ENCODE data around the gene TXLNB. TPM values are rescaled to one million over a fixed set of nuclear protein-coding genes. Genes with fewer than 3 reads are reported as not detected.
A peak's percentile ranks its signal among the peaks of the same experiment; 100 is the strongest.

Gene TXLNB
- total and polyA plus RNA-seq, 2 of the 4 experiments (the other 2 are of a cell fraction) = under 0.01 to 0.05 TPM

DNA sequence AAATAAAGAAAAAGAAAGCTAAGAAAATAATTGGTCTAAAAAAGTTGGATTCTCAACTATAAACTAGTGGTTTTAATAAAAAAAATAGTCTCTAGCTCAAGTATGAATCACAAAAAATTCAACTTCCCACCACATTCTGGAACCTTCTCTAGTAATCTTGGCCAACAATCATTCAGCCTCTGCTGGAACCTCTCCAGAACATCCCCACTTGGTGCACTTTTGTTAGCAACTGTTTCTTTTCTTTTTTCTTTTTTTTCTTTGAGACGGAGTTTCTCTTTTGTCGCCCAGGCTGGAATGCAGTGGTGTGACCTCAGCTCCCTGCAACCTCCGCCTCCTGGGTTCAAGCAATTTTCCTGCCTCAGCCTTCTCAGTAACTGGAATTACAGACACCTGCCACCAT, 35.7 kb downstream of the TXLNB start:
- H4K91ac ChIP-seq (ENCODE audit: insufficient read depth, low read depth, low read length) = no peak overlapping the region
- CTCF ChIA-PET = interaction anchor here (0.6 kb wide), 1 partner anchor 344 kb away, joined by 3 read pairs; no protein-coding TSS in a partner anchor
- H3K56ac ChIP-seq (ENCODE audit: extremely low read depth, insufficient read depth, low read length) = no peak overlapping the region
- no peak overlapping the region for H3K27ac ChIP-seq (ENCODE audit: insufficient read depth, low read length)
- H2BK15ac ChIP-seq (ENCODE audit: low read depth, low read length) = no peak overlapping the region
- H2AK9ac ChIP-seq (replicated peaks; ENCODE audit: low read depth, low read length, poor library complexity) = no peak overlapping the region
- H2BK20ac ChIP-seq (ENCODE audit: low read depth, low read length) = no peak overlapping the region
- no peak overlapping the region for H2AFZ ChIP-seq (replicated peaks; ENCODE audit: low read length, poor library complexity)
- WGBS, 2 experiments (ENCODE audit: extremely low coverage in 2 of 2, insufficient read length in 1 of 2) = 66% methylated on average over 3 of the region's 3 CpGs; no CpG with 5 or more reads in 1 of the 2 experiments
- intact Hi-C loops (cut with micrococcal nuclease) (no loop called here), dilution Hi-C loops (cut with HindIII; ENCODE audit: low sequenced_read_pairs, unreplicated experiment) (no loop called here), in situ Hi-C loops (cut with MboI; ENCODE audit: low sequenced_read_pairs) (no loop called here)
- no peak for TF ChIP-seq POLR2A (IDR thresholded peaks at IDR 0.05; ENCODE audit: low read depth, low read length)
- no peak for TF ChIP-seq NFE2L2 (IDR thresholded peaks at IDR 0.05; ENCODE audit: low read depth, low read length)
- TF ChIP-seq, protein P1, sequence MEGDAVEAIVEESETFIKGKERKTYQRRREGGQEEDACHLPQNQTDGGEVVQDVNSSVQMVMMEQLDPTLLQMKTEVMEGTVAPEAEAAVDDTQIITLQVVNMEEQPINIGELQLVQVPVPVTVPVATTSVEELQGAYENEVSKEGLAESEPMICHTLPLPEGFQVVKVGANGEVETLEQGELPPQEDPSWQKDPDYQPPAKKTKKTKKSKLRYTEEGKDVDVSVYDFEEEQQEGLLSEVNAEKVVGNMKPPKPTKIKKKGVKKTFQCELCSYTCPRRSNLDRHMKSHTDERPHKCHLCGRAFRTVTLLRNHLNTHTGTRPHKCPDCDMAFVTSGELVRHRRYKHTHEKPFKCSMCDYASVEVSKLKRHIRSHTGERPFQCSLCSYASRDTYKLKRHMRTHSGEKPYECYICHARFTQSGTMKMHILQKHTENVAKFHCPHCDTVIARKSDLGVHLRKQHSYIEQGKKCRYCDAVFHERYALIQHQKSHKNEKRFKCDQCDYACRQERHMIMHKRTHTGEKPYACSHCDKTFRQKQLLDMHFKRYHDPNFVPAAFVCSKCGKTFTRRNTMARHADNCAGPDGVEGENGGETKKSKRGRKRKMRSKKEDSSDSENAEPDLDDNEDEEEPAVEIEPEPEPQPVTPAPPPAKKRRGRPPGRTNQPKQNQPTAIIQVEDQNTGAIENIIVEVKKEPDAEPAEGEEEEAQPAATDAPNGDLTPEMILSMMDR (conservative IDR thresholded peaks at IDR 0.05; ENCODE audit: low read depth, low read length) = no peak
- TF ChIP-seq, protein P2, sequence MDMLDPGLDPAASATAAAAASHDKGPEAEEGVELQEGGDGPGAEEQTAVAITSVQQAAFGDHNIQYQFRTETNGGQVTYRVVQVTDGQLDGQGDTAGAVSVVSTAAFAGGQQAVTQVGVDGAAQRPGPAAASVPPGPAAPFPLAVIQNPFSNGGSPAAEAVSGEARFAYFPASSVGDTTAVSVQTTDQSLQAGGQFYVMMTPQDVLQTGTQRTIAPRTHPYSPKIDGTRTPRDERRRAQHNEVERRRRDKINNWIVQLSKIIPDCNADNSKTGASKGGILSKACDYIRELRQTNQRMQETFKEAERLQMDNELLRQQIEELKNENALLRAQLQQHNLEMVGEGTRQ (IDR thresholded peaks at IDR 0.05; ENCODE audit: low read depth, low read length) = no peak
- TF ChIP-seq MXI1 (IDR thresholded peaks at IDR 0.05; ENCODE audit: borderline replicate concordance, low read depth, low read length) = no peak
- TF ChIP-seq MAZ (IDR thresholded peaks at IDR 0.05; ENCODE audit: borderline replicate concordance, low read depth, low read length) = no peak
- no peak for TF ChIP-seq FOS (IDR thresholded peaks at IDR 0.05; ENCODE audit: low read depth, low read length)
- no peak overlapping the region for H4K5ac ChIP-seq (ENCODE audit: low read depth, low read length)
- peak; percentile 83 for DNase-seq
- H3K79me1 ChIP-seq (ENCODE audit: low read depth in 1 of 2, low read length in 2 of 2) = no peaks in the 10 kb centered on the region
- H4K20me1 ChIP-seq (ENCODE audit: insufficient read depth, low read length) = no peaks in the 10 kb centered on the region
- H2AK5ac ChIP-seq (ENCODE audit: low read depth, low read length) = no peak overlapping the region
- H3K4me3 ChIP-seq (ENCODE audit: insufficient read depth, low read depth, low read length) = no peak overlapping the region
- peaks cover 4% of the 10 kb centered on the region; the same call in 1 of the 2 replicates for H3K27me3 ChIP-seq (ENCODE audit: control insufficient read depth, insufficient read depth, low read length)
- H4K8ac ChIP-seq (ENCODE audit: low read depth in 2 of 2, low read length in 2 of 2) = no peak overlapping the region
- POLR2A ChIA-PET (ENCODE audit: unreplicated experiment) = interaction anchor here (0.6 kb wide), 1 partner anchor 15 kb away, joined by 3 read pairs; no protein-coding TSS in a partner anchor
- H3K4me1 ChIP-seq (ENCODE audit: control insufficient read depth, insufficient read depth, low read length) = peaks cover 7% of the 10 kb centered on the region; the same call in 1 of the 2 replicates
- H3K23ac ChIP-seq (ENCODE audit: low read depth, low read length) = no peak overlapping the region
- no TSS peak for BruUV-seq (replicated peaks)
- H2BK5ac ChIP-seq (ENCODE audit: low read depth, low read length, poor library complexity, severe bottlenecking) = no peak overlapping the region
- no peaks in the 10 kb centered on the region for H3K9me1 ChIP-seq (ENCODE audit: insufficient read depth, low read length)
- no peak overlapping the region for H3K14ac ChIP-seq (replicated peaks; ENCODE audit: low read depth, low read length)
- H3K4me2 ChIP-seq (ENCODE audit: low read depth, low read length) = no peak overlapping the region
- no peak overlapping the region for H2BK120ac ChIP-seq (ENCODE audit: low read depth, low read length)
- ATAC-seq (ENCODE audit: low read depth) = no peak; the same call in none of the 2 replicates
- no peak overlapping the region for H3K18ac ChIP-seq (ENCODE audit: low read depth, low read length)
- no peak overlapping the region for H3K4ac ChIP-seq (ENCODE audit: low read depth, low read length)
- H3K9me3 ChIP-seq (ENCODE audit: control insufficient read depth, insufficient read depth, low read length) = no peaks in the 10 kb centered on the region
- H3K9ac ChIP-seq (ENCODE audit: low read depth, low read length) = no peak overlapping the region
- no peaks in the 10 kb centered on the region for H3K36me3 ChIP-seq (ENCODE audit: control insufficient read depth, insufficient read depth, low read length)
